ENCODE data around the gene CTRB1.
"Not testable (repeated sequence)": the region's sequence is repeated elsewhere in the genome, so short reads cannot be mapped to it uniquely, and the experiment has no call there.

Gene CTRB1

DNA sequence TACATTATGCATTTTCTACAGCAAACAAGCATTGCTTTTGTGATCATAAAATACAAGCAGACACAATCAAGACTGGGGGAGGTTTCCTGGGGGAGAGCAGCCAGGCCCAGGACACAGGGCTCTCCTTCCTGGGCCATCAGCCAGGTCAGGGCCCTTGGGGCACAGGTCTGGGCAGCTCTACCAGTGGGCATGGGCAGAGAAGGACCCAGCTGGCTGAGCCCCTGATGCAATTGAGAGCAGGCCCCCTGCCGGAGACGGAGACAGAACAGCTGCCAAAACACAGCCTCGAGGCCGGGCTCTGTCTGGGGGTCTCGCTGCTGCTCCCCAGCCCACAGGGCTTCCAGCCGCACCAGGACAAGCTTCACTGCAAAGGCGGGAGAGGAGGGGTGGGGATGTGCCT, 21.8 kb downstream of the CTRB1 start:
- DNase-seq (ENCODE audit: low spot score), result not testable (repeated sequence)

- no peak for DNase-seq (ENCODE audit: low spot score)
Observed at GRCh38 chr16:75241412-75241811, 22.6 kb downstream of the CTRB1 start.

DNA sequence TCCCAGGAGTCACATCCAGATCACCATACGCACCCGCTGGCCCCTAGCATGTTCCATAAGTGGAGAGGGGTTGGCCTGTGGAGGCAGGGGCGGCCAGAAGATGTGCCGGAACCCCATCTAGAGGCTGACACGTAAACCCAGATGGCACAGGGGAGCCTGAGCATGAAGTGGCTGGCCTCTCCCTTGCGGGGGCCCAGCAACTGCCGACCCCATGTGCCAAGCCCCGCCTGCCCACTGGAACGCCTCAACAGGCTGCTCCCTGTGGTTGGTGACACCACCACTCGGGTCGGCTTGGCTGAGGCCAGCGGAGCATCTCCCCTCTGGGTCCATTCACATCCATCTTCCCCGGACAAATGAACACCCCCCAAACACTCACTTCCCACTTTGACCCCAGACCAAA, 23.2 kb downstream of the CTRB1 start:
- DNase-seq (ENCODE audit: low spot score), result no peak

DNA sequence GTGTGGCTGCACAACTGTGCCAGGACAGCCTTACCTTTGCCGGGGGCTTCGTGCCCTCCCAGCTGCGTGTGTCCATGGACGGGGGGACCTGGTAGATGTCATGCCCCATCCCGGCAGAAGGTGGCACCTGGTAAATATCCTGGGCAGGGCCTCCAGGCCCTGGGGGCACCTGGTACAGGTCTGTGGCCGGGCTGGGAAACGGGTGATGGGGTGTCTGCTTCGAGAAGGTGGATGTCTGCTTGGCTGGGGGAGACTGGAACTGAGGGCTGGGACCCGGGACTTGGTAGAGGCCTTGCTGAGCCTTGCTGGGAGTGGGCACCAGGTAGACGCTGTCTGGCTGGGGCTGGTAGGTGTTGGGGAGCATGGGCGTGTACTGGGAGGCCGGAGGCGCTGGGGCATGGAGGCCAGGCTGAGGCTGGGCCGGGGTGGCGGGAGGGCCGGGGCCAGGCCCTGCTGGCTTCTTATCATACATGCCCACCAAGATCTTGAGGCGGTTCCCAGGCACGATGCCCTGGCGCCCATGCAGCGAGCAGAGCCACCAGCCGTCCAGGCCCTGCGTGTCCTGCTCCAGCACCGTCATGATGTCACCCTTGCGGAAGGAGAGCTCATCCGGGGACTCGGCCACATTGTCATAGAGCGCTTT, 23.8 kb downstream of the CTRB1 start:
- DNase-seq (ENCODE audit: low spot score), result not testable (repeated sequence)

- no peak for DNase-seq (ENCODE audit: low spot score)
Observed at GRCh38 chr16:75243667-75244224, 25.0 kb downstream of the CTRB1 start.

DNA sequence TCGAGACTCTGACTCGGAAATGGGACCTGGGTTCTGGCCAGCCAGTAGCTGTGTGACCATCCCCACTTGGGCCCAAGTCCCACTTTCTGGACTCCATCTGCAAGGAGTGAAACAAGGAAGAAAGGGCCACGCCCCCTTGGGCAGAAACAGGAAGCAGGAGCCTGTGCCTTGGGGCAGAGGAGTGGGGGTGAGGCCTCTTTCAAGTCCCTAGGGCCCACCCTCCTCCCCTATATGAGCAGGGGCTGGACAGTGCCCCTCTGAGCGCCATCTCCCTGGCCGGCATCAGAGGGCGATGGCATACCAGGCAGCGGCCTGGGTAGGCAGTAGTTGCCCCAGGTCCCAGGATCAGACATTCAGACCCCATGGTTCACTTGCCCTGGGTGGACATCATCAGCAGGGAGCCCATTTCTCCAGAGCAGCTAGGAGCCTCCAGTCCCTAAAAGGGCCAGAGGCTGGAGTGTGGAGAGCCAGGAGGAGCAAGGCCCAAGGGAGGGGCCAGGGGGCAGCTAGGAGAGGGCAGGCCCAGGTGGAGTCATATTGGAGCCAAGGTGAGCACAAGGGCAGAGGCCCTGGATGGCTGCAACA, 25.5 kb downstream of the CTRB1 start:
- no peak for DNase-seq (ENCODE audit: low spot score)

DNA sequence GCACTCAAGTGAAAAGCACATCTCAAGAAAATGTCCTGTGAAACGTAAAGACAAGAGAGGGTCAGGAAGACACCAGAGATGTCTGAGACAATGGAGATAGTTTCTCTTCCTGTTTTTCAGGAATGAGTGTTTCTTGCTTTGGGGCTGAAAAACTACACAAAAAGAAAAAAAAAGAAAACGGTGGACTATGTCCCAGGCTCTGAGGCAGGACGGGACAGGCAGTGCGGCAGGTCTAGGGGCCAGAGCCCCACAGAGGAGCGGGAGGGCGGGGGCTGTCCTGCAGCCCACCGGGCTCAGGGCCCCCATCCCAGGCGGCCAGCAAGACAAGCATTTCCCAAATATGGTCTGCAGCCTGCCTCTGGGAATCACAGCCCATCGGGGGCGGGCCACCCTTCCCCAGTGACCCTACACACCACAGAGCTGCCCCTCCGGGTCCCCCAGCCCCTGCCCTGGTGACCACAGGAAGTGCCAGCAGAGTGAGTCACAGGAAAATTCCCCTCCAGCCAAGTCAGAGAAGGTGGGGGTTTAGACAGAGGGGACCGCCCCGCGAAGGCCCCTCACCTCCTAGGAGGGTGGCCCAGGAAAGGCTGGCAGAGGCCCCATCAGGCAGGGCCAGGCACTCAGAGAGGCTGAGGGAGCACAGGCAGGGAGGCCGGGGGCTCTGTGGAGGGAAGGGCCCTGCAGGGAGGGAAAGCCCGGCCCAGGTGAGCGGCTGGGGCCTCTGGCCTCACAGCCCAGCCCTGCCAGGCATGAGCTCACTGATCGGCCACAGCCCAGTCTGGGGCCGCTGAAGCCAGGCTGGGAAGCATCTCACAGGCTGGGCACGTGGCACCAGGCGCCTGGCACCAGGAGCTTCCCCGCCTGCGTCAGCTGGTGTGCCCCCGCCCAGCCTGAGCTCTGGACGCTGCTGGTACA, 26.3 kb downstream of the CTRB1 start:
- peak; percentile 91 for DNase-seq (ENCODE audit: low spot score)

GRCh38 chr16:75246504-75247205, 27.9 kb downstream of the CTRB1 start:
- no peak for DNase-seq (ENCODE audit: low spot score)

- DNase-seq (ENCODE audit: low spot score), result no peak
Observed at GRCh38 chr16:75247249-75247648, 28.5 kb downstream of the CTRB1 start.

DNA sequence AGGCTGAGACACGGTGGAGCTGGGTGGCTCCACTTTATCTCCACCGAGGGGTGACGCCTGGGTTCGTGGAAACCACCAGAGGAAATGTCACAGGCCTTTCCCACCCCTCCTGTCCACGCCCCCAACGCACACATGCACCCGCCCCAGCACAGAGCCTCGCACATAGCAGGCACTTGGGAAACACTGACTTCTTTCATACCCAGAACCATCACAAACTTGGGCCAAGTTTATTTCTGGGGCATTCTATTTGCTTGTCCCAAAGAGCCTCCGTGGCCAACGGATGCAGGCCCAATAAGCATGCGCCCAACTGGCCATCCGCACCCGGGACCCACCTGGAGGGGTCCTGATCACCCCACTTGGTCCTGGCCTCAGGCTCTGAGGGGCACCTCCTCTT, 29.4 kb downstream of the CTRB1 start:
- DNase-seq (ENCODE audit: low spot score), result no peak

DNA sequence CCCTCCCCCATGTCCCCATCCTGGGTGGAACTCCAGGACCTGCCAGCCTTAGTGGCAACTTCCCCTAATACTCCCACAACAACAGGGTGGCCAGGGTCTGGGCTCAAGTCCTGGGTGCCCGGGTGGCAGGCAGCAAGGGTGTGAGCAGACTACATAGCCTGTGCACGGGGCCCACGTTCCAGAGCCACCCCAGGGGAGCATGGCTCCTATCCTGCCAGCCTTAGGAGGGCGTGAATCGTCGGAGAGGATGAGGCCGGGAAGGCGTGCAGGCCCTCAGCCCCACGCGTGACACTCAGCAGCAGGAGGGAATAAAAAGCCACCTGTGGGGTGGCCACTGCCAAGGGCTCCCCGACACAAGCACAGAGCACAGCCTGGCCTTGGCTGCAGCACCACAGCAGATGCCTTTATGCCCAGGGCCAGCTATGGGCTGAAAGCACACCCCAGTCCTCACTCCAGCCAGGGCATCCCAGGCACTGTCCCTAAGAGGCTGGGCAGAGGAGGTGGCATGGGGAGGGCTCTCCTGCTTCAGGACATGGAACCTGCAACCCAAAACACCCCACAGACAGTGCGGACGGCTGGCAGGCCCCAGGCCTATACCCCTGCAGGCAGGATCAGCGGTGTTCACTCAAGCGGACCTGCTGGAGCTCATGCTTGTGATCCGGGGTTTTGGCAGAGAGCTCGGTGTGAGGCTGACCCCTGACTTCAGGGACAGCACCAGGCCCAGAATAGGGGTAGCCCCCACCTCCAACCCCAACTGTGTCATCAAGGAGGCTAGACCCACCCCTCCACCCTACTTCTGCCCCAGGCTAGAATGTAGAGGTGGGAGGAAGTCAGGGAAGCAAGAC, 30.0 kb downstream of the CTRB1 start:
- no peak for DNase-seq (ENCODE audit: low spot score)

DNA sequence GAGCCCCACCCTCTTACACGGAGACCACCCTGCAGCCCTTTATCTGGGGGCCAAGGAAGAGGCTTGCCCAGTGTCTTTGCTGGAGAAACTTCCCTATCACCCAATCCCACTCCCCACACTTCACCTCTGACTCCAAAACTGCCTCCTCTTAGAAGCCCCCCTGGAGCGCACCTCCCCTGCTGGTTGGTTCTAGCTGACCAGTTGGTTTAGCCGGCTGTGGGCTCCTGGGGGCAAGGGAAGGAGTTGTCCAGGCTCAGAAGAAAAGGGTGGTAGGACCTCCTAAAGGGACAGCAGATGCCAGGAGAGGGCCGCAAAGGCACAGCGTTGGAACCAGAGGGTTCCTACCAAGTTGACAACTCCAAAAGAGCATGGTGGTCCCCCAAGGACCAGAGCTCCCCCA, 30.7 kb downstream of the CTRB1 start:
- no peak for DNase-seq (ENCODE audit: low spot score)

DNA sequence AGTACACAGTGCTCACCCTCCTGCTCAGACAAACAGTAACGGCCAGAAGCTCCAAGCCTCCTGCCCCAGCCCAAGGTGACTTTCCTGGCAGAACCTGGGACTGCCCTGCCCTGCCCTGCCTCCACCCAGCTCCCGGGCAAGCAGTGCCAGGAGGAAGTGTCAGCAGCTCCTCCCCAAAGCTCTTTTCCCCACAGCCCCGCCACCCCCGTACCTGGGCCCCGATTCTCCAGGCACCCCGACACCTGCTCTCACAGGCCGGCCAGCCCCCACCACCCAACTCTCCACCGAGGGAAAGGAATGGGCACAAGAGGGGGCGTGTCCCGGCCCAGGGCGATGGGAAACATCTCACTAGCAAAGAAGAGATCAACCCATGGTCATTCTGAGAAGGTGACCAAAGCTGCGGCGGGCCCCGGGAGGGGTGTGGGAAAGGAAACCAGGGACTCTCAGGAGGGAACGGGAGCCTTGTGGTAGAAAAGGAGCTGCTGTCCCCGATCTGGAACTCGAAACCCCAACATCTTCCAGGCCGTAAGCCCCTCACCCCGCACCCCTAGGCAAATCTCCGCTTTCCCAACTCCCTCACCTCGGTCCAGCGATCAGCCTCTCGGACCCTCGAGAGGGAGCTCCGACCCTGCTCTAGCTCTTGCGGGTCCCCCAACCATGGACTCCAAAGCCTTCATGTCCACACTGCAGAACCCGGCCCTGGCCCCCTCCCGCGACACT, 31.5 kb downstream of the CTRB1 start:
- no peak for DNase-seq (ENCODE audit: low spot score)

- DNase-seq (ENCODE audit: low spot score), result peak; percentile 77
Observed at GRCh38 chr16:75250809-75251279, 32.1 kb downstream of the CTRB1 start.

DNA sequence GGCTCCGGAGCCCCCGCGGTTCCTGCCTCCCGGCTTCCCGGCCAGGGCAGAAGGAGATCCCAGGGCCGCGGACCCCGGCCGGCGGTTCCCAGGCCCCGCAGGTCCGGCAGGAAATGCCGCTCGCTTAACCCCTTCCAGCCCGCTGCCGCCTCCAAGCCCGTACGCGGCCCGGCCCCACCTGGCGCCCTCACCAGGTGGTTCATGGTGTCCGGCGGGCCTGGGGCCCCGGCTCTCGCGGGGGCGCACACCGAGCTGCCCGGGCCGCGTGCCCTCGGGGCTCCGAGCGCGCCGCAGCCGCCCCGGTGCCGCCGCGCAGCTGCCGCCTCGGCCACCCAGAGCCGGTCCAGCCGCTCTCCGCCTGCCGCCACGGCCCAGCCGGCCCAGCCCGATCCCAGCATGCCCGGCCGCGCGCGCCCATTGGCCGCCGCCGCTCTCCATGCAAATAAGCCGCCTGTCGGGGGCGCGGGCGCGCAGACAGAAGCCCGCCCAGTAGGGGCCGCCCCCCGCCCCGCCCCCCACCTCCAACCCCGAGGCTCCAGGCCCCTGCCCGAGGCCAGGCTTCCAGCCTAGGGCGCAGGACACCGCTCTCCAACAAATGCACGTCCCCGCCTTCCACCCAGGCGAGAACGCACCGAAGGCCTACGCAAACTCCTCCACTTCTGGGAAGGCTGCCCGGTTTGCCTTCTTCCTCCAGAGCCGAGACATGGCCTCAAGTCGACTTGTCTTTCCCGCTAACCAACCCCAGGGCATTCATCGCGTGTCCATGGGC, 32.7 kb downstream of the CTRB1 start, which contains the start of gene BCAR1:
BCAR1 (minus strand) TSS at position 345 of the 769 bp plus-strand sequence; CDS start at position 203, 142 bp downstream.
- DNase-seq (ENCODE audit: low spot score), result peak; percentile 92

GRCh38 chr16:75252049-75252864, 33.5 kb downstream of the CTRB1 start:
- no peak for DNase-seq (ENCODE audit: low spot score)

- peak; percentile 70 for DNase-seq (ENCODE audit: low spot score)
Observed at GRCh38 chr16:75252946-75253911, 34.4 kb downstream of the CTRB1 start.
